Fibroblast of the conjunctiva (primary cell): ENCODE data around the gene SCYGR3.
"Not testable (repeated sequence)": the region's sequence is repeated elsewhere in the genome, so short reads cannot be mapped to it uniquely, and the experiment has no call there.

Source experiments
- DNase-seq: peaks from one replicate; pipeline ENCODE4 v3.0.0-alpha.2; 2010; ENCODE audit warnings: low read depth

The SCYGR3 gene

DNA sequence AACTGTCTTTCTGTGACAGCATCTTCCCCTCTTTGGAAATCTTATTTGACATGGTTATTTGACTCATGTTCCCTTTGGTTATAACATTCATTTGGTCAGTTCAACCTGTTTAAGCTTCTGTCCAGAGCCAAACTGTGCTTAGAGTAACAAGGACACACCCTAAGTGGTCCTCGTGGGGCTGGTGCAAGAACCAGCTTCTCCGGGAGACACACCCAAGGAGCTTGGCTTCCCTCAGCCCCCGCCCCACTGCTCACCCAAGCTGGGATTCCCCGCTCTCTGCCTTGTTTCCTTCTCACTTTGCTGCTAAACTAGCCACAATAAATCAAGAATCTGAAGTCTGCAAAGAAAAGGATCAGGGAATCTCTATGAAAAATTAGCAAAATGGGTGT, 1.4 kb downstream of the SCYGR3 start:
- DNase-seq: no peak

DNA sequence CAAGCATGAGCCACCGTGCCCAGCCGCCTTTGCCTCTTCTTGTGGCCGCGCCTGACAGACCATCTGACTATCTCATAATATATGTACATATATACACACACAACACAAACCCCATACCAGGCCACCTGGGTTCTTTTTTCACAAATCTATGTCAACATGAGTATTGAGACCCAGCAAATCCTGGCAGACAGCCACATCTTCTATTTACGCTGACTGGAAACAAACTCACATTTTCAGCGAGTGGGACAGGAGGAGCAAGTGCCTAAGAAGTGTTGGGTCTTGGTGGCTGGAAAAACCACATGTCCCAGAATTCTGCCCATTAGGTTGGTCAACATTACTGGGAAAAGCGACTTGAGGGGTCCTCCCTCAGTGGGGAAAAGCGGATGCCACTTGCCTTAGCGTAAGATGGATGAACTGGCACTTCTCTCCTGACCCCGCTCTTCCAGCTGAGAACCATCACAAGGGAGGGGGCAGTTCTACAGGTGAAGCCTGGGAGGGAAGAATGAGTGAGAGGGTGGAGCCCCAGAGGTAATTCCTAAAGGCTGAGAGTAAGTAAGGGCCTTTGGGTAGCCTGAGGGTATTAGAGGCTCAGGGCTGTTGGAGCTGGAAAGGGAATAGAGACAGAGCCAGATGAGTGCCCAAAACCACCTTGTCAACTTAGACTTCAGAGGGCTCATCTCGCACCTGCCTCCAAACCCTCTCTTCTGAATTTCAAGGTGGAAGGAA, 1.9 kb downstream of the SCYGR3 start:
- no peak for DNase-seq

DNA sequence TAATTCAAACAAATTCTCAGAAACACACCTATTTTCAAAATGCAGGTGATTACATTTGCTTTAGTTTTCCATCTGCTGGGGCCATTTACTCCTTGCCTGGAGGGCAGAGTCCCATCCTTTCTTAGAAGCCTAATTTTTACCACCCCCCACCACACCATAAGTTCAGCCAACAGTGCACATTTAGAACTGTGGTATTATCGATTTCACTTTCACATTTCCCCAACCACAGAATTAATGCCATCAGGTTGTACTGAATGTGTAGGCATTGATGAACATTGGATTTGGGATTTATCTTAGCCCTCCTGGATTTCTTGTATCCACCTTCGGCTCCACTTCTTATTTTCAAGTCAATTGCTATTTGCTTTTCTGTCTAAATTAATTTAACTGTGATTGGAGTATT, 4.5 kb downstream of the SCYGR3 start:
- DNase-seq: no peak

GRCh38 chr2:227608561-227609338, 5.9 kb downstream of the SCYGR3 start:
- DNase-seq: no peak

GRCh38 chr2:227607941-227608340, 6.7 kb downstream of the SCYGR3 start:
- no peak for DNase-seq

- no peak for DNase-seq
Observed at GRCh38 chr2:227606476-227606875, 8.2 kb downstream of the SCYGR3 start.

DNA sequence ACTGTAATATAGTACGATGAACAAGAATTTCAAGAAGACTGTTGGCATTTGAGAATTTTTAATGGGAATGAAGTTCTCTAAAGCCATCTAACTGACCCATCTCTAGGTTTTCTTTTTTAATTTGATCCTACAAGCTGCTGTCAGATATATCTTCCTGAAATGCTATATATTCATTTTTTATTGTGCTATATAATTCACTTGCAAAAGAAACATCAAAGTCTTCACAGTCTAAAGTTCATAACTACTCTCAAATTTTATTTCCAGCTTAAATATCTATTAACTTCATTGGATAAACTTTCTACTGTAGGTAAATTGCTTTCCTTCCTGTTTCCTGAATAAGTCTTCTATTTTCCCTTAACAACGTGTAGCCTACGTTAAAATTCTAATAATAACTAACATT, 12.3 kb downstream of the SCYGR3 start:
- DNase-seq: no peak

- DNase-seq: not testable (repeated sequence)
Observed at GRCh38 chr2:227598835-227599503, 15.7 kb downstream of the SCYGR3 start, which contains the start of gene SCYGR2. Gene SCYGR2 (plus strand): TSS chr2:227598893. CDS start chr2:227598893, 0 bp downstream.

DNA sequence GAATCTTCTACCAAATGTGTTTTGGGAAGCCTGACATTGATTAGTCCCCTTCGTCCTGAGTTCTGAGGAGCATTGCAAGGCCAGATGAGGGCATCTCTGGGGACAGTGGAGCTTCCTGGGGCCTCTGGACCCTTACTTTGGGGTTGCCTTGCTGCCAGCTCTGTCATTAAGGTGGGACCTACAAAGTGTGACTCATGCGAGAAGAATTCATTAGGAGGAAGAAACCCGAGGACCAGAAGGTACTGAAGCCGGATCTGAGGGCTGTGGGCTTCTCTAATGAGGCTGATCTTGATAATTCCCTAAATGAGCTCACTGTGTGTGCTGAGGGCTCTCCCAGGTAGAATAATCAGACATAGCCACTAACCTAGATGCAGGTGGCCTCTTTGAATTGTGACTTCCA, 16.6 kb downstream of the SCYGR3 start:
- no peak for DNase-seq

DNA sequence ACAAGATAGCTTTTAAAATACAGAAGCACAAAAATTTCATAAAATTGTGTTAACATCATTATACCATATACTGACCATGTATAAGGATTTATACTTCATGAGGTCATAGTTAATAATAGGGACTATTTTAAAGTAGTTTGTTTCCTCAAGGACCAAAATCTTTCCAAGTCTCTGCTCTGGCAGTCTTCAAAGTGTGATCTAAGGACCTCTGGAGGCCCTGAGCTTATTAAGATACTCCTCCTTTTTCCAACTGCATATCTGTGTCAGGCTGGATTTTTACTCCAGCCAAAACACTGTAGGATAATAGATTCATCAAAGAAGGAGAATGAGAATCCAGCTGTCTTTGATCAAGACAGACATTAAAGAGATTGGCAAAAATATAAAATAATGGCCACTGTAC, 17.6 kb downstream of the SCYGR3 start:
- no peak for DNase-seq

- no peak for DNase-seq
Observed at GRCh38 chr2:227595797-227596196, 18.8 kb downstream of the SCYGR3 start.

DNA sequence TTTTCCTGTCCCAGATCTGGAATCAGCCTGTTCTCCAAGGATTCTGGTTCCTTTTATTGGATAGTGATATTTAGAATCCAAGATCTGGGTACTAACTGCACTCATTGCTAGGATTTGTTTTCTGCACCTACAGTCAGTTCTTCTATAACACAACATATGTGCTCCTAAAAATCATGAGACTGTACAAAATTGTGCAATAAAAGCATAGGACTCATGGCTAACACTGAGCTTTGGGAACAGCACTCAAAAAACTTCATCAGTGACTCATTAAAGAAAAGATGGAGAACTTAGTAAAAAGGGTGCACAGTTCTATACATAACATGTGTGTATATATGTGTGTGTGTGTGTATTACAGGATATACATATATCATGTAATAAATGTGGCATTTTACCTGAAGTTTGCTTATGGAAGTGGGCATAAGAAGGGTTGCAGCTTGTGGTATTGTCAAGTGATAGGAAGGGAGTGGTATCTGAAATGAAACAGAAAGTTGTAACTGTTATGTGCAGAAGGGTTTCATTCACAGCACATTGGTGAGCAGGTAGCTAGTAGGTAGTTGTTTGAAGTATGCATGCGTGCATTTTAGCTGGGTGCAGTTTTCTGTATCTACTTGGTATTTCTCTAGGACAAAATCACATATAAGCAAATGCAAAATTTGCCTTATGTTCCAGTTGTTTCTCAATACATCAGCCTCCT, 21.8 kb downstream of the SCYGR3 start:
- no peak for DNase-seq

DNA sequence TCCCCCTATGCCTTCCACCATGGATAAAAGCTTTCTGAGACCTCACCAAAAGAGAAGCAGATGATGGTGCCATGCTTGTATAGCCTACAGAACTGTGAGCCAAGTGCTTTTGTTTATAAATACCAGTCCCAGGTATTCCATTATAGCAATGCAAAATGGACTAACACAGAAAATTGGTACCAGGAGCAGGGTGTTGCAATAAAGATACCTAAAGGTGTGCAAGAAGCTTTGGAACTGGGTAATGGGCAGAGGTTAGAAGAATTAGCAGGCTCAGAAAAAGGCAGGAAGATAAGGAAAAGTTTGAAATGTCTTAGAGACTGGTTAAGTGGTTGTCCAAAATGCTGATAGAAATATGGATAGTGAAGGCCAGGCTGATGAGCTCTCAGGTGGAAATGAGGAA, 32.3 kb downstream of the SCYGR3 start:
- DNase-seq: no peak

- DNase-seq: no peak
Observed at GRCh38 chr2:227579791-227580190, 34.8 kb downstream of the SCYGR3 start.

GRCh38 chr2:227578642-227579041, 36.0 kb downstream of the SCYGR3 start:
- DNase-seq: no peak

GRCh38 chr2:227577555-227577954, 37.1 kb downstream of the SCYGR3 start:
- no peak for DNase-seq

DNA sequence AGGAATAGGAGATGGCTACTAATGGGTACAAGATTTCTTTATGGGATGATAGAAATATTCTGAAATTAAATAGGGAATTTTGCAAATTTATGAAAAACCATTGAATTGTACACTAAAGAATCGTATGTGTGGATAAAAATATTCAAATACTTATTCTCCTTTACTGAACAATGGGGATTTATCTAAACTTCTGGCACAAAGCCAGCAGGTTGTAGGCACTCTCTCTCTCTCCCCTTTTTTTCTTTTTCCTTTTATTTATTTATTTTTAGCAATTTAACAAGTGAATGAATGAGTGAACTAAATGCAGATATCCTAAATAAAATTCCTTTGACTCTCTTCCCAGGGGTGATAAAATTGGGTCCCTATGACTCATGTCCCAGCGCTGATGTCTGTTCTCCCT, 37.8 kb downstream of the SCYGR3 start:
- no peak for DNase-seq

DNA sequence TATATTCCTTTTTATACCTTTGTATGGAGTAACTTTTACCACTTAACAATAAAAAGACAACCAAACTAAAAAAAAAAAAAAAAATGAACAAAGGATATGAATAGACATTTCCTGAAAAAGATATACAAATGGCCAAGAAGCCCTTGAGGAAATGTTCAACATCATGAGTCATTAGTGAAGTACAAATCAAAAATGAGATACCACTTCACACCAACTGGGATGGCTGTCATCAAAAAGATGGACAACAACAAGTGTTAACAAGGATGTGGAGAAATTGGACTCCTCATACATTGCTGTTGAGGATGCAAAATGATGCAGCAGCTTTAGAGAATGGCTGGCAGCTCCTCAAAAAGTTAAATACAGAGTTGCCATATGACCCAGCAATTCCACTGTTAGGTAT, 38.5 kb downstream of the SCYGR3 start:
- DNase-seq: no peak

- DNase-seq: no peak
Observed at GRCh38 chr2:227570615-227571014, 44.0 kb downstream of the SCYGR3 start.

DNA sequence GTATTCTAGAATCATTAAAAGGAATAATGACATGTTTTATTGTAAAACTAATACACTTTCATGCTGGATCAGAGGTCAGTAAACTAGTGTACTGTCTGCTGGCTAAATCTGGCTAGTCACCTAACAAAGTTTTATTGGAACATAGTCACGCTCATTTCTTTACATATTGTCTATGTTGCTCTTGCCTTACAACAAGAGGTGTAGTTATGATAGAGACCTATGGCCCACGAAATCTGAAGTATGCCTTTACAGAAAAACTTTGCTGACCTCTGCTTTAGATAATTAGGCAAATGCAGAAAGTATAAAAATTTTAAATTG, 45.8 kb downstream of the SCYGR3 start:
- DNase-seq: no peak

DNA sequence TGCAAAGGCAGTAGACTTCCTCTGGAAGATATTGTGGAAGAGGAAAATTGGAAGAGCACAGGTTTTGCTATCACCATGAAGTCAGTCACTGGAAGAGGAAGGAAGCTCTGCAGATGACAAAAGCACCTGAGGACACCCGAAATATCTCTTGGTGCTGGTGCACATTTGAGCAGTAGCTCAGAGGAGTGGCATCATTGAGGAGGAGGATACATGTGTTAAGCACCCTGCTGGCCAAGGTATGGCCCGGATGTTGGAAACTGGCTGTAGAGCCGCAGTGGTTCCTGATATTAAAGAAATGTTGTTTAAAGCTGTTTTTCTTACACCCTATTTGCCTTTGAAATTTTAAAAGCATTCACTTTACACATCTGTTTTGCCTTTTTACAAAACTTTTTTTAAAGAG, 48.6 kb downstream of the SCYGR3 start:
- no peak for DNase-seq

- DNase-seq: no peak
Observed at GRCh38 chr2:227565080-227565479, 49.6 kb downstream of the SCYGR3 start.
